Erythroblast (primary cell): ENCODE results near the gene ZSWIM6.
A peak's percentile ranks its signal among the peaks of the same experiment; 100 is the strongest.

Source experiments
- DNase-seq, 2 experiments: peaks; one replicate each; lab custom pipeline; 2025; lab: John Stamatoyannopoulos, UW
- GATA1 ChIP-seq: IDR thresholded peaks from 2 replicates; pipeline ENCODE4 v1.6.1; 2011; ENCODE audit warnings: low read depth, mild to moderate bottlenecking, control low read depth, low read length, moderate library complexity
- POLR2A ChIP-seq: IDR thresholded peaks from 2 replicates; pipeline ENCODE4 v1.6.1; 2011; ENCODE audit warnings: mild to moderate bottlenecking, low read length

Gene ZSWIM6

DNA sequence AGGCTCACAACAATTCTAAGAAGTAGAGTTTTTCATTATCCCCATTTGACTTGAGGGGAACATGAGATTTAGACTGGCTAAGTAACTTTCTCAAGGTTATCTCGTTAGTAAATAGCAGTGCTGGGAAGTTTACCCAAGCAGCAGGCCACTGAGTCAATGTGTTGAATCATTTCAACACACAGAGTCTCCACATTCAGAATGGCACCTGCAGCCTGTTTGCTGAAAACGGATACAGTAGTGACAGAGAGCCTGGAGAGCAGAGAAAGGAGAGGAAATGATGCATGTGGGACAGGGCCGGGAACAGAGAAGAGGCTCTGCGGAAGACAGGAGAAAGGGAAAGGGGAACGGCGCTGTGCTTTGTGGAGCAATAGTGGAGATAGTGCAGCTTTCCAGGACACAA lies 33.5 kb upstream of the ZSWIM6 start:
- DNase-seq, result no peak
- TF ChIP-seq GATA1 (no peak), POLR2A (no peak)

- TF ChIP-seq POLR2A, result no peak
- no peak for TF ChIP-seq GATA1
- DNase-seq, result no peak
Measured at GRCh38 chr5:61299261-61299681, 32.8 kb upstream of the ZSWIM6 start.

- TF ChIP-seq GATA1 (no peak), POLR2A (no peak)
- no peak for DNase-seq
Measured at GRCh38 chr5:61301341-61302199, 30.5 kb upstream of the ZSWIM6 start.

- DNase-seq, result no peak
- no peak for TF ChIP-seq GATA1
- no peak for TF ChIP-seq POLR2A
Measured at GRCh38 chr5:61302200-61302563, 29.9 kb upstream of the ZSWIM6 start.

GRCh38 chr5:61303346-61303745 lies 28.7 kb upstream of the ZSWIM6 start:
- no peak for DNase-seq
- TF ChIP-seq POLR2A, result no peak
- no peak for TF ChIP-seq GATA1

- TF ChIP-seq GATA1 (no peak), POLR2A (no peak)
- DNase-seq, result peak; percentile 2 to 25
Measured at GRCh38 chr5:61304590-61305381, 27.3 kb upstream of the ZSWIM6 start.

DNA sequence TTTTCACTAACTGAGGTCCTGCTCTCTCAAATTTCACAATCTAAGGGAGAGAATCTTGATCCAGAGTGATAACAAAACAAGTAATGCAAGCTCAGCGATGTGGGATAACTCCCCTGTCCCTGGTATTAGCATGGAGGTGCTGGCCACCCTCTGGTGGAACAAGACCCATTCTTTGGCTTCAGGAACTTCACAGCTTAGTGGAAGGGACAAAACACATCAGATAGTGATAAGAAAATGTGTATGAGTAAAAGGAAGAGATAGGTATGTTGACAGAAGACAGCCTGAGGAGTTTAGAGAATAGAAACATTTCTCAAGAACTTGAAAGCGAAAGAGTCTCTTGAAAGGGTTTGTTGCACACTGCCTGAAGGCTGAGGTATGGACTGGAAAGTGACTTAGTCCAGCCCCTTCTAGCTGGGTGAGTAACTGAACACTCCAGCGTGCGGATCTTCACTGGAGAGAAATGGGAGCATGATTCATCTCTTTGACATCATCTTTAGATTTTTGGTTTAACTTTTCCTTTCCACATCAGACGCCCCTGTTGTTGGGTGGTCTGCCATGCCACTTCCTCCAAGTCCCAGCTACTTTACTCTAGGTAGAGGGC lies 25.4 kb upstream of the ZSWIM6 start:
- DNase-seq, result no peak
- no peak for TF ChIP-seq GATA1

- DNase-seq, result no peak
- TF ChIP-seq POLR2A, result no peak
- no peak for TF ChIP-seq GATA1
Measured at GRCh38 chr5:61307191-61307590, 24.9 kb upstream of the ZSWIM6 start.

- no peak for DNase-seq
Measured at GRCh38 chr5:61307611-61308010, 24.4 kb upstream of the ZSWIM6 start.

GRCh38 chr5:61308712-61309111 lies 23.3 kb upstream of the ZSWIM6 start:
- no peak for TF ChIP-seq POLR2A
- no peak for TF ChIP-seq GATA1
- DNase-seq, result no peak

More at GRCh38 chr5:61307611-61308010, 24.4 kb upstream of the ZSWIM6 start:
- TF ChIP-seq POLR2A (no peak), GATA1 (no peak)

- no peak for DNase-seq
- no peak for TF ChIP-seq POLR2A
- TF ChIP-seq GATA1, result no peak
Measured at GRCh38 chr5:61309115-61309514, 22.9 kb upstream of the ZSWIM6 start.

GRCh38 chr5:61311056-61311610 lies 20.9 kb upstream of the ZSWIM6 start:
- DNase-seq, result no peak
- no peak for TF ChIP-seq POLR2A
- TF ChIP-seq GATA1, result no peak
